HepG2 (cell line): ENCODE results near the gene PDE8B. TPM values are rescaled to one million over a fixed set of nuclear protein-coding genes. Genes with fewer than 3 reads are reported as not detected.

ENCODE experiments used
- ATAC-seq: fragments of 200-7000 bp; cut with Tn5 transposase; 3 replicates; pipeline ENCODE4 v1.9.1; 2020; ENCODE audit warnings: mild to moderate bottlenecking, moderate library complexity
- BruUV-seq: library from RNA; stranded (reverse); fragments of 400-500 nt; replicated peaks from 2 replicates; lab custom pipeline; 2021; lab: Mats Ljungman, UMichigan
- CTCF ChIA-PET: fragments of 300-600 bp; formaldehyde crosslinking; extraction: SDS; loops from one replicate; lab custom pipeline; 2021; ENCODE audit warnings: low total read pairs, inconsistent platforms, low intra/inter-chr PET ratio; lab: Yijun Ruan, JAX
- POLR2A ChIA-PET: fragments of 350-600 bp; sonication (Branson Sonifier 250); formaldehyde crosslinking; loops from one replicate; lab custom pipeline; 2020; ENCODE audit warnings: antibody characterized with exemption, inconsistent platforms; lab: Yijun Ruan, JAX
- DNase-seq: peaks from one replicate; pipeline ENCODE4 v3.0.0-alpha.2; 2015; ENCODE audit warnings: low spot score
- FAIRE-seq: peaks from 3 replicates; lab custom pipeline; 2011; peaks lifted over from hg19 to GRCh38; lab: Jason Lieb, UNC
- H2AFZ ChIP-seq: one replicate; pipeline ENCODE4 v1.6.1; 2011; ENCODE audit warnings: low read length, inconsistent platforms
- H3K27ac ChIP-seq: fragments of 300-600 bp; 3 replicates; pipeline ENCODE4 v1.8.0; 2011; ENCODE audit warnings: mixed run types, mild to moderate bottlenecking, mixed read lengths, low read length, inconsistent platforms; ENCODE audit not compliant: insufficient read depth; ENCODE audit errors: extremely low read length
- H3K27me3 ChIP-seq, 2 experiments: fragments of 200-600 bp in 1 of 2; 2 replicates in 1 of 2; 3 replicates in 1 of 2; pipeline versions ENCODE4 v1.6.0 to v1.8.0; 2011; ENCODE audit warnings: low read length in 2 of 2, mild to moderate bottlenecking in 2 of 2, moderate library complexity in 2 of 2, inconsistent platforms in 1 of 2; ENCODE audit not compliant: insufficient read depth in 2 of 2, control insufficient read depth in 1 of 2
- H3K36me3 ChIP-seq, 2 experiments: fragments of 200-600 bp in 1 of 2; replicated peaks in 1 of 2; 2 replicates in 1 of 2; 3 replicates in 1 of 2; pipeline versions ENCODE4 v1.5.1 to v1.8.0; 2011; ENCODE audit warnings: low read length in 2 of 2, inconsistent platforms in 1 of 2; ENCODE audit not compliant: insufficient read depth in 2 of 2, control insufficient read depth in 1 of 2
- H3K4me1 ChIP-seq: 2 replicates; pipeline ENCODE4 v1.5.1; 2012; ENCODE audit warnings: low read length, inconsistent platforms; ENCODE audit not compliant: insufficient read depth
- H3K4me2 ChIP-seq: 2 replicates; pipeline ENCODE4 v1.6.0; 2011; ENCODE audit warnings: low read depth, low read length, inconsistent platforms
- H3K4me3 ChIP-seq, 3 experiments: fragments of 200-600 bp in 1 of 3; sonication (generic), shearing (Covaris generic) in 1 of 3; replicated peaks in 1 of 3; 2 replicates each; pipeline ENCODE4 v1.5.1; 2011 to 2016; ENCODE audit warnings: low read length in 3 of 3, inconsistent platforms in 2 of 3, low read depth in 2 of 3, mild to moderate bottlenecking in 2 of 3, control low read depth in 1 of 3, mixed read lengths in 1 of 3; ENCODE audit not compliant: insufficient read depth in 1 of 3
- H3K79me2 ChIP-seq: one replicate; pipeline ENCODE4 v1.6.1; 2011; ENCODE audit warnings: low read length, inconsistent platforms; ENCODE audit not compliant: insufficient read depth
- H3K9ac ChIP-seq: 2 replicates; pipeline ENCODE4 v1.6.0; 2011; ENCODE audit warnings: mild to moderate bottlenecking, low read depth, low read length, inconsistent platforms; ENCODE audit not compliant: insufficient read depth
- H3K9me3 ChIP-seq: 2 replicates; pipeline ENCODE4 v1.5.1; 2012; ENCODE audit warnings: mild to moderate bottlenecking, low read length
- H4K20me1 ChIP-seq: 2 replicates; pipeline ENCODE4 v1.6.0; 2011; ENCODE audit warnings: inconsistent platforms, mild to moderate bottlenecking, low read length, moderate library complexity; ENCODE audit not compliant: insufficient read depth
- BCLAF1 ChIP-seq: fragments of 450-650 bp; IDR thresholded peaks from 2 replicates; pipeline ENCODE4 v1.6.1; 2017; ENCODE audit warnings: mild to moderate bottlenecking
- KDM5A ChIP-seq: fragments of 200-600 bp; sonication (generic); IDR thresholded peaks from 2 replicates; pipeline ENCODE4 v1.7.0; 2018; ENCODE audit warnings: antibody characterized with exemption, mild to moderate bottlenecking, low read length, borderline replicate concordance
- MLX ChIP-seq: IDR thresholded peaks from 2 replicates; pipeline ENCODE4 v1.6.1; 2016
- RFX1 ChIP-seq: fragments of 450-650 bp; IDR thresholded peaks from 2 replicates; pipeline ENCODE4 v1.6.1; 2017
- SCMH1 ChIP-seq: sonication (generic); formaldehyde crosslinking; IDR thresholded peaks from 2 replicates; pipeline ENCODE4 v1.9.0; 2021; ENCODE audit warnings: missing genetic modification reagents, mild to moderate bottlenecking, borderline replicate concordance
- XRCC5 ChIP-seq: fragments of 200-400 bp; formaldehyde crosslinking; optimal IDR thresholded peaks from 2 replicates; pipeline ENCODE3; 2017; ENCODE audit warnings: mild to moderate bottlenecking, low read length
- YEATS2 ChIP-seq: sonication (generic); formaldehyde crosslinking; IDR thresholded peaks from 2 replicates; pipeline ENCODE4 v1.4.0; 2020; ENCODE audit warnings: missing genetic modification reagents, borderline replicate concordance
- ZGPAT ChIP-seq: IDR thresholded peaks from 2 replicates; pipeline ENCODE4 v1.6.1; 2016; ENCODE audit warnings: mild to moderate bottlenecking
- ZKSCAN8 ChIP-seq: IDR thresholded peaks from 2 replicates; pipeline ENCODE4 v1.6.1; 2016; ENCODE audit warnings: borderline replicate concordance, missing genetic modification reagents, missing compliant biosample characterization
- ZNF484 ChIP-seq: sonication (generic); formaldehyde crosslinking; IDR thresholded peaks from 2 replicates; pipeline ENCODE4 v1.5.1; 2020; ENCODE audit warnings: mild to moderate bottlenecking, low read depth, missing genetic modification reagents, borderline replicate concordance
- WGBS: methylation state at CpG from one replicate; pipeline ENCODE4 v1.1.6; 2017; ENCODE audit warnings: low lambda C conversion rate; 5-methylcytosine and 5-hydroxymethylcytosine counted together
- in situ Hi-C: cut with HindIII; loops from 2 replicates; pipeline ENCODE4 v1.10.0; 2017; ENCODE audit warnings: low pct_unique_long_range_greater_than_20kb; ENCODE audit not compliant: extremely low pct_ligation_motif_present
- intact Hi-C: fragments of 100-400 bp; cut with micrococcal nuclease; formaldehyde crosslinking; loops from one replicate; pipeline ENCODE4 v1.10.0; 2022; ENCODE audit not compliant: unreplicated experiment
- polyA plus RNA-seq, 8 experiments: library from polyadenylated mRNA; depleted of rRNA in 3 of 8; stranded (reverse) in 7 of 8; unstranded in 1 of 8; fragments of >200 nt; fragmentation: Illumina TruSeq in 4 of 8; extraction: Trizol in 4 of 8; gene quantifications; 2 replicates each; pipeline versions ENCODE4 v1.2.1 to v1.2.3, GENCODE V29; 2011 to 2016; ENCODE audit warnings: low read depth in 4 of 8, missing spikeins in 1 of 8, mixed read lengths in 1 of 8; ENCODE audit not compliant: insufficient read depth in 1 of 8
- total RNA-seq, 5 experiments: library from RNA; depleted of rRNA; stranded (reverse); fragments of >200 nt; fragmentation: Illumina TruSeq; extraction: Trizol; gene quantifications; 2 replicates each; pipeline ENCODE4 v1.2.3, GENCODE V29; 2016; ENCODE audit warnings: low read depth in 1 of 5

PDE8B gene
- total and polyA plus RNA-seq, 2 of the 13 experiments (the other 11 are each of a cell fraction or from before 2014, with no cell fraction given) = 0.07 TPM; not detected in 1

- H3K4me3 ChIP-seq = no peak overlapping the region
- no peaks in the 10 kb centered on the region for H3K79me2 ChIP-seq
- intact Hi-C loops = no loop called here
- no peaks in the 10 kb centered on the region for H4K20me1 ChIP-seq
- peaks cover 0 to 7% of the 10 kb centered on the region in 2 experiments; a peak in 2 of 5 replicates for H3K27me3 ChIP-seq
- in situ Hi-C loops = no loop called here
- no peaks in the 10 kb centered on the region for H3K4me1 ChIP-seq
- ATAC-seq (no peak), DNase-seq (no peak), FAIRE-seq (no peak)
- 57% methylated on average over 3 of the region's 10 CpGs for WGBS
- BruUV-seq = no TSS peak
- H3K9ac ChIP-seq = no peak overlapping the region
- H3K36me3 ChIP-seq = no peaks in the 10 kb centered on the region
- H3K9me3 ChIP-seq = no peaks in the 10 kb centered on the region
- no peak overlapping the region for H3K4me2 ChIP-seq
- no peak overlapping the region for H2AFZ ChIP-seq
- CTCF ChIA-PET = no interaction called here
- TF ChIP-seq RFX1 (no peak), ZGPAT (CRISPR knock-in tag) (no peak), KDM5A (no peak), BCLAF1 (no peak), XRCC5 (no peak), ZKSCAN8 (CRISPR knock-in tag) (no peak), ZNF484 (CRISPR knock-in tag) (no peak), YEATS2 (CRISPR knock-in tag) (no peak), MLX (CRISPR knock-in tag) (no peak), SCMH1 (CRISPR knock-in tag) (no peak)
- no peak overlapping the region for H3K27ac ChIP-seq
- POLR2A ChIA-PET = no interaction called here
Observed at GRCh38 chr5:77407152-77407551, 196.7 kb downstream of the PDE8B start.
